Panc1 (cell line): ENCODE measurements around the gene ARHGEF28. TPM values are rescaled to one million over a fixed set of nuclear protein-coding genes. Genes with fewer than 3 reads are reported as not detected.

Experiments
- ATAC-seq: fragments of 200-7000 bp; cut with Tn5 transposase; 2 replicates; pipeline ENCODE4 v1.9.1; 2020; ENCODE audit warnings: mild to moderate bottlenecking, moderate library complexity
- BruUV-seq: library from RNA; stranded (reverse); fragments of 400-500 nt; replicated peaks from 2 replicates; lab custom pipeline; 2021; lab: Mats Ljungman, UMichigan
- CTCF ChIA-PET: fragments of 300-600 bp; sonication (Branson Sonifier 250); formaldehyde crosslinking; loops from one replicate; lab custom pipeline; 2022; ENCODE audit warnings: antibody characterized with exemption; lab: Charles Lee
- POLR2A ChIA-PET: fragments of 300-600 bp; sonication (Branson Sonifier 250); formaldehyde crosslinking; loops from one replicate; lab custom pipeline; 2022; ENCODE audit warnings: antibody characterized with exemption; lab: Charles Lee
- DNase-seq: peaks from one replicate; pipeline ENCODE4 v3.0.0-alpha.2; 2010; ENCODE audit warnings: low read depth, low spot score
- H3K27ac ChIP-seq: 2 replicates; pipeline ENCODE4 v1.5.1; 2011; ENCODE audit warnings: mild to moderate bottlenecking, low read length, inconsistent platforms
- H3K27me3 ChIP-seq: fragments of 200-500 bp; sonication (Bioruptor generic); 2 replicates; pipeline ENCODE4 v1.6.0; 2014; ENCODE audit warnings: low read length, inconsistent platforms; ENCODE audit not compliant: control insufficient read depth, insufficient read depth
- H3K36me3 ChIP-seq: fragments of 200-500 bp; sonication (Bioruptor generic); 2 replicates; pipeline ENCODE4 v1.5.1; 2014; ENCODE audit warnings: inconsistent platforms, mild to moderate bottlenecking, low read length, moderate library complexity; ENCODE audit not compliant: control insufficient read depth, insufficient read depth
- H3K4me1 ChIP-seq: 2 replicates; pipeline ENCODE4 v1.5.1; 2011; ENCODE audit warnings: inconsistent platforms, mild to moderate bottlenecking, low read length, moderate library complexity; ENCODE audit not compliant: control insufficient read depth, insufficient read depth
- H3K4me3 ChIP-seq, 2 experiments: 2 replicates each; pipeline ENCODE4 v1.5.1; 2011 to 2012; ENCODE audit warnings: low read depth in 2 of 2, low read length in 2 of 2, mild to moderate bottlenecking in 2 of 2, inconsistent platforms in 1 of 2, moderate library complexity in 1 of 2
- H3K9me3 ChIP-seq: fragments of 200-500 bp; sonication (Bioruptor generic); 2 replicates; pipeline ENCODE4 v1.5.1; 2014; ENCODE audit warnings: low read depth, mild to moderate bottlenecking, inconsistent platforms, low read length, moderate library complexity; ENCODE audit not compliant: control insufficient read depth, insufficient read depth
- CTCF ChIP-seq: fragments of 450-650 bp; IDR thresholded peaks from 2 replicates; pipeline ENCODE4 v1.5.1; 2017; ENCODE audit warnings: mild to moderate bottlenecking
- POLR2AphosphoS5 ChIP-seq: IDR thresholded peaks from 2 replicates; pipeline ENCODE4 v1.6.1; 2012; ENCODE audit warnings: mild to moderate bottlenecking, low read depth, low read length, moderate library complexity
- SIN3A ChIP-seq: IDR thresholded peaks from 2 replicates; pipeline ENCODE4 v1.6.1; 2012; ENCODE audit warnings: low read depth, mild to moderate bottlenecking, low read length, moderate library complexity, borderline replicate concordance; ENCODE audit not compliant: insufficient read depth
- TCF7L2 ChIP-seq: IDR thresholded peaks from 2 replicates; pipeline ENCODE4 v1.6.1; 2011; ENCODE audit warnings: mild to moderate bottlenecking, low read depth, low read length, inconsistent platforms
- in situ Hi-C: cut with HindIII; loops from 2 replicates; pipeline ENCODE4 v1.10.0; 2016; ENCODE audit warnings: low sequenced_read_pairs, low pct_unique_long_range_greater_than_20kb
- intact Hi-C: fragments of 100-400 bp; cut with micrococcal nuclease; formaldehyde crosslinking; loops from one replicate; pipeline ENCODE4 v1.10.0; 2022; ENCODE audit not compliant: unreplicated experiment
- total RNA-seq: library from RNA; stranded (reverse); gene quantifications from one replicate; pipeline ENCODE4 v1.2.1, GENCODE V29; 2021; ENCODE audit not compliant: unreplicated experiment
- TF ChIP-seq, protein P1 (sequence below), 2 experiments: IDR thresholded peaks; 2 replicates each; pipeline ENCODE4 v1.6.1; 2011 to 2012; ENCODE audit warnings: low read depth in 2 of 2, control low read depth in 1 of 2, low read length in 1 of 2, mild to moderate bottlenecking in 1 of 2, moderate library complexity in 1 of 2; ENCODE audit not compliant: insufficient read depth in 1 of 2

Gene ARHGEF28
- total RNA-seq, 1 experiment from 2014 or later, result 34.8 TPM

DNA sequence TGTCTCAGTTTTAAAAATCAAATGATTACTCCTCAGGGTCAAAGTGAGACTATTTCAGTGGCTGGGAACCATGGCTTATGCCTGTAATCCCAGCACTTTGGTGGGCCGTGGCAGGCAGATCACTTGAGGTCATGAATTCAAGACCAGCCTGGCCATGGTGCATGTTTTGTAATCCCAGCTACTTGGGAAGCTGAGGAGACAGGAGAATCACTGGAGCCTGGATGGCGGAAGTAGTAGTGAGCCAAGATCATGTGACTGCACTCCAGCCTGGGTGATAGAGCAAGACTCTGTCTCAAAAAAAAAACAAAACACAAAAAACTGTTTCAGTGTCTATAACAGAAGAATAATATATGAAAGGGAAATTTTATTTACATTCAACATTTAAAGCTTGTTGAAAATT lies 182.9 kb downstream of the ARHGEF28 start:
- H3K36me3 ChIP-seq, result no peaks in the 10 kb centered on the region
- no peak overlapping the region for H3K4me3 ChIP-seq
- no peaks in the 10 kb centered on the region for H3K9me3 ChIP-seq
- BruUV-seq, result no TSS peak
- intact Hi-C loops, result no loop called here
- TF ChIP-seq SIN3A, result no peak
- TF ChIP-seq, protein P1, sequence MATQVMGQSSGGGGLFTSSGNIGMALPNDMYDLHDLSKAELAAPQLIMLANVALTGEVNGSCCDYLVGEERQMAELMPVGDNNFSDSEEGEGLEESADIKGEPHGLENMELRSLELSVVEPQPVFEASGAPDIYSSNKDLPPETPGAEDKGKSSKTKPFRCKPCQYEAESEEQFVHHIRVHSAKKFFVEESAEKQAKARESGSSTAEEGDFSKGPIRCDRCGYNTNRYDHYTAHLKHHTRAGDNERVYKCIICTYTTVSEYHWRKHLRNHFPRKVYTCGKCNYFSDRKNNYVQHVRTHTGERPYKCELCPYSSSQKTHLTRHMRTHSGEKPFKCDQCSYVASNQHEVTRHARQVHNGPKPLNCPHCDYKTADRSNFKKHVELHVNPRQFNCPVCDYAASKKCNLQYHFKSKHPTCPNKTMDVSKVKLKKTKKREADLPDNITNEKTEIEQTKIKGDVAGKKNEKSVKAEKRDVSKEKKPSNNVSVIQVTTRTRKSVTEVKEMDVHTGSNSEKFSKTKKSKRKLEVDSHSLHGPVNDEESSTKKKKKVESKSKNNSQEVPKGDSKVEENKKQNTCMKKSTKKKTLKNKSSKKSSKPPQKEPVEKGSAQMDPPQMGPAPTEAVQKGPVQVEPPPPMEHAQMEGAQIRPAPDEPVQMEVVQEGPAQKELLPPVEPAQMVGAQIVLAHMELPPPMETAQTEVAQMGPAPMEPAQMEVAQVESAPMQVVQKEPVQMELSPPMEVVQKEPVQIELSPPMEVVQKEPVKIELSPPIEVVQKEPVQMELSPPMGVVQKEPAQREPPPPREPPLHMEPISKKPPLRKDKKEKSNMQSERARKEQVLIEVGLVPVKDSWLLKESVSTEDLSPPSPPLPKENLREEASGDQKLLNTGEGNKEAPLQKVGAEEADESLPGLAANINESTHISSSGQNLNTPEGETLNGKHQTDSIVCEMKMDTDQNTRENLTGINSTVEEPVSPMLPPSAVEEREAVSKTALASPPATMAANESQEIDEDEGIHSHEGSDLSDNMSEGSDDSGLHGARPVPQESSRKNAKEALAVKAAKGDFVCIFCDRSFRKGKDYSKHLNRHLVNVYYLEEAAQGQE (IDR thresholded peaks at IDR 0.05; ENCODE audit: insufficient read depth in 1 of 2, low read depth in 2 of 2, low read length in 1 of 2), result no peak
- TF ChIP-seq CTCF, result no peak
- no peak for TF ChIP-seq POLR2AphosphoS5
- ATAC-seq (no peak), DNase-seq (no peak)
- in situ Hi-C loops, result no loop called here
- CTCF ChIA-PET, result interaction anchor here (0.9 kb wide), 1 partner anchor 16 kb away, joined by 3 read pairs; no protein-coding TSS in a partner anchor
- POLR2A ChIA-PET, result no interaction called here
- H3K4me1 ChIP-seq, result no peaks in the 10 kb centered on the region
- H3K27ac ChIP-seq, result no peak overlapping the region
- no peaks in the 10 kb centered on the region for H3K27me3 ChIP-seq

DNA sequence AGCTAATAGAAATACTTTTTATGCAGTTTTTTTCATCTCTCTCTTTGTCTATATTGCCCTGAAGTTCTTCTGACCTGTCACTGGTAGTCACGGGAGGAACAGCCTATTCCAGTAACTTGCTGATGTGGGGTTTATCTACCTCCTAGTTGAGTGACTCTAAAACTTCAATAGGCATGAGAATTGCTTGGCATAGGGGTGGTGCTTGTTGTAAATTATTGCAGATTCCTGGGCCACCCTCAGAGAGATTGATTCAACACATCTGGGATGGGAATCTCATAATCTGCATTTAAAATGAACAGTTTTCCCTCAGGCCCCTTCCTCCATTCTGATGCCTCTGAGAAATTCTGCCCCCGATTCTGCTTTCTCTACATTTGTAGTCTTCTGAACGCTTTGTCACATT lies 184.4 kb downstream of the ARHGEF28 start:
- DNase-seq (no peak), ATAC-seq (no peak)
- no peaks in the 10 kb centered on the region for H3K27me3 ChIP-seq
- H3K27ac ChIP-seq, result no peak overlapping the region
- POLR2A ChIA-PET, result no interaction called here
- no peak for TF ChIP-seq CTCF
- TF ChIP-seq TCF7L2, result no peak
- TF ChIP-seq, protein P1 (IDR thresholded peaks at IDR 0.05; ENCODE audit: insufficient read depth in 1 of 2, low read depth in 2 of 2, low read length in 1 of 2), result no peak
- no peak for TF ChIP-seq POLR2AphosphoS5
- no peak for TF ChIP-seq SIN3A
- no peaks in the 10 kb centered on the region for H3K4me1 ChIP-seq
- CTCF ChIA-PET, result no interaction called here
- no peak overlapping the region for H3K4me3 ChIP-seq
- no peaks in the 10 kb centered on the region for H3K36me3 ChIP-seq
- in situ Hi-C loops, result no loop called here
- no TSS peak for BruUV-seq
- no peaks in the 10 kb centered on the region for H3K9me3 ChIP-seq
- intact Hi-C loops, result no loop called here
